ENCODE measurements around the gene PIGV. TPM values are rescaled to one million over a fixed set of nuclear protein-coding genes. Genes with fewer than 3 reads are reported as not detected.

The PIGV gene
- total and polyA plus RNA-seq, 3 donors from 2014 or later, result 47.6 to 101 (median 52.5) TPM

GRCh38 chr1:26779098-26779668 lies 8.6 kb upstream of the PIGV start:
- Histone ChIP-seq H3K27me3 (no peaks in the 10 kb centered on the region), H3K36me3 (ENCODE audit: low read depth, missing control alignments) (peaks cover 4% of the 10 kb centered on the region), H3K4me1 (peaks cover 18% of the 10 kb centered on the region), H3K4me3 (no peak overlapping the region), H3K9me3 (no peaks in the 10 kb centered on the region), H3K27ac (no peak overlapping the region)
- no peak for DNase-seq
- TF ChIP-seq CTCF (IDR thresholded peaks at IDR 0.05) (no peak), POLR2A (IDR thresholded peaks at IDR 0.05) (no peak)
- intact Hi-C loops (cut with DNase I; ENCODE audit: low total_unique reads), result no loop called here
- 83% methylated on average over 4 to 11 of the region's 11 CpGs for WGBS, 2 donors

GRCh38 chr1:26780344-26780957 lies 7.3 kb upstream of the PIGV start:
- intact Hi-C loops (cut with DNase I; ENCODE audit: low total_unique reads), result no loop called here
- TF ChIP-seq CTCF (IDR thresholded peaks at IDR 0.05), result no peak
- no peak for TF ChIP-seq POLR2A (IDR thresholded peaks at IDR 0.05)

GRCh38 chr1:26781206-26781825 lies 6.4 kb upstream of the PIGV start:
- Histone ChIP-seq H3K27ac (no peak overlapping the region), H3K4me3 (no peak overlapping the region), H3K36me3 (ENCODE audit: low read depth, missing control alignments) (peaks cover 4% of the 10 kb centered on the region), H3K27me3 (no peaks in the 10 kb centered on the region), H3K9me3 (no peaks in the 10 kb centered on the region), H3K4me1 (peaks cover 39% of the 10 kb centered on the region)
- no peak for DNase-seq
- intact Hi-C loops (cut with DNase I; ENCODE audit: low total_unique reads), result no loop called here
- WGBS, 2 donors, result 80 to 81% methylated on average over 11 of the region's 11 CpGs
- TF ChIP-seq POLR2A (IDR thresholded peaks at IDR 0.05) (no peak), CTCF (IDR thresholded peaks at IDR 0.05) (no peak)

More at GRCh38 chr1:26780344-26780957, 7.3 kb upstream of the PIGV start:
- Histone ChIP-seq H3K9me3 (no peaks in the 10 kb centered on the region), H3K27me3 (no peaks in the 10 kb centered on the region), H3K36me3 (ENCODE audit: low read depth, missing control alignments) (peaks cover 4% of the 10 kb centered on the region), H3K4me1 (peaks cover 31% of the 10 kb centered on the region), H3K27ac (no peak overlapping the region), H3K4me3 (no peak overlapping the region)
- DNase-seq, result no peak
- 89 to 91% methylated on average over 12 to 21 of the region's 21 CpGs for WGBS, 2 donors

GRCh38 chr1:26782521-26783212 lies 5.1 kb upstream of the PIGV start:
- 82% methylated on average over 3 of the region's 3 CpGs for WGBS, 2 donors
- Histone ChIP-seq H3K9me3 (no peaks in the 10 kb centered on the region), H3K27ac (peak overlapping the region in 1 of 2 donors; percentile 100), H3K36me3 (ENCODE audit: low read depth, missing control alignments) (peaks cover 4% of the 10 kb centered on the region), H3K27me3 (no peaks in the 10 kb centered on the region), H3K4me3 (no peak overlapping the region), H3K4me1 (peaks cover 46% of the 10 kb centered on the region)
- no peak for TF ChIP-seq CTCF (IDR thresholded peaks at IDR 0.05)
- no peak for TF ChIP-seq POLR2A (IDR thresholded peaks at IDR 0.05)
- no peak for DNase-seq
- intact Hi-C loops (cut with DNase I; ENCODE audit: low total_unique reads), result no loop called here

Measured in testis (tissue), 3 donors.